Subcutaneous adipose tissue (tissue), 4 donors: ENCODE data around the gene SSBP3. TPM values are rescaled to one million over a fixed set of nuclear protein-coding genes. Genes with fewer than 3 reads are reported as not detected.

Experiments used
- total RNA-seq, 4 donors: library from RNA; depleted of rRNA; stranded (reverse); fragments of >200 nt; gene quantifications; one replicate each; pipeline ENCODE4 v1.1.0, GENCODE V29; 2016
- TF ChIP-seq, protein P1 (sequence below): fragments of 450-650 bp; IDR thresholded peaks from one replicate; pipeline ENCODE4 v1.5.1; 2016; ENCODE audit warnings: low read depth, mild to moderate bottlenecking, control low read depth, antibody characterized with exemption, moderate library complexity

SSBP3 gene
- total RNA-seq, 4 donors from 2014 or later: 19.7 to 28.1 (median 25.1) TPM

DNA sequence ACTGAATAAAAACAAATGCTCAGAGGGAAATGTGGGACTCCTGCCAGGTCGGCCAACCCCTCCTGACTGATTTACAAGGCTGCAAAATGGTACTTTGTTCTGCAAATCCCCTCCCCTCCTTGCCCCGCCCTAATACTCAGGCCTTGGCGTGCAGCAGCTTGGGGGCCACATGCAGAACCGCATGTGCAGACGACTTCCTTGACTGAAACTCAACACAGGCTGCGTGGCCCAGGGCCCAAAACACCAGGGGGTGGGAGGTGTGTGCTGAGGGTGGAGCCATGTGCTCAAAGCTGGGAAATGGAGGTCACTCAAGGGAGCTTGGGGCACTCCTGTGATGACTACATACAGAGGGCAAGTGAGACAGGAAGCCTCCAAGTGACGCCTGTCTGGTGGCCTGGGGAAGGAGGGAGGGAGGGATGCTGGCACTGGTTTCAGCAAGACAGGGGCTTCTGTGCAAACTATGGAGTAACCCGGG, 119.0 kb downstream of the SSBP3 start:
- TF ChIP-seq, protein P1, sequence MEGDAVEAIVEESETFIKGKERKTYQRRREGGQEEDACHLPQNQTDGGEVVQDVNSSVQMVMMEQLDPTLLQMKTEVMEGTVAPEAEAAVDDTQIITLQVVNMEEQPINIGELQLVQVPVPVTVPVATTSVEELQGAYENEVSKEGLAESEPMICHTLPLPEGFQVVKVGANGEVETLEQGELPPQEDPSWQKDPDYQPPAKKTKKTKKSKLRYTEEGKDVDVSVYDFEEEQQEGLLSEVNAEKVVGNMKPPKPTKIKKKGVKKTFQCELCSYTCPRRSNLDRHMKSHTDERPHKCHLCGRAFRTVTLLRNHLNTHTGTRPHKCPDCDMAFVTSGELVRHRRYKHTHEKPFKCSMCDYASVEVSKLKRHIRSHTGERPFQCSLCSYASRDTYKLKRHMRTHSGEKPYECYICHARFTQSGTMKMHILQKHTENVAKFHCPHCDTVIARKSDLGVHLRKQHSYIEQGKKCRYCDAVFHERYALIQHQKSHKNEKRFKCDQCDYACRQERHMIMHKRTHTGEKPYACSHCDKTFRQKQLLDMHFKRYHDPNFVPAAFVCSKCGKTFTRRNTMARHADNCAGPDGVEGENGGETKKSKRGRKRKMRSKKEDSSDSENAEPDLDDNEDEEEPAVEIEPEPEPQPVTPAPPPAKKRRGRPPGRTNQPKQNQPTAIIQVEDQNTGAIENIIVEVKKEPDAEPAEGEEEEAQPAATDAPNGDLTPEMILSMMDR: no peak

GRCh38 chr1:54285815-54286345, 120.3 kb downstream of the SSBP3 start:
- TF ChIP-seq, protein P1: no peak

DNA sequence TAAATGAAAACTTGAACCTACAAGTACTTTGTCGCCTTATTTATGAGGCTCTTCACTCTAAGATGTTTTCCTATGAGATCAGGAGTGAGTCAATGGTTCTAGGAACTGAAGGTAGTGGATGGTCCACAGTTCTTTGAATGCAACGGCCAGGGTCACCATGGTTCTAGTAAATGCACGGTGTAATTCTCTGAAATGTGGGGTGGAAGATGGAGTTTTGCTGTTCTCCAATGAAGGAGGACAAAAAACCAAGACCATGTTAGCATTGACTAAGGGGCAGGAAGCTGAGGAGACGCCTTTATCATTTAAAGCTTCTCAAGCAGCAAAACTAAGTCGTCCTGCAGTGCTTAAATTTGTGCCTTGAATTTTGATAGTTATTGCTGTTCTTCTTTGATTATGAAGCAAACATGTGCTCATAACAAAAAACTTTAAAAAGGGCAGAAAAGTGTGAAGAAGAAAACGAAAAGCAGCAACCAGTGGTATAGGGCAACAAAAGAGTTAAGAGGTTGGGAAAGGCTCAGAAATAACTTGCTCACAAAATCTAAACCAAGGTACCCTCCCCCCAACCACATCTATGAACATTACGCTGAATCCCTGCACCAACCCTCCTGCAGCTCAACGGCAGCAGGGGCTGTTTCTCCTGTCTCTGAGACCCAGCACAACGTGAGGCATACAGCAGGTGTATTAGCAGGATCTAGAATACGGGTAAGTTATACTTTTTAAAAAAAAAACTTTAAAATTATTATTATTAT, 121.2 kb downstream of the SSBP3 start:
- TF ChIP-seq, protein P1: no peak

GRCh38 chr1:54283635-54284385, 122.4 kb downstream of the SSBP3 start:
- TF ChIP-seq, protein P1: no peak

DNA sequence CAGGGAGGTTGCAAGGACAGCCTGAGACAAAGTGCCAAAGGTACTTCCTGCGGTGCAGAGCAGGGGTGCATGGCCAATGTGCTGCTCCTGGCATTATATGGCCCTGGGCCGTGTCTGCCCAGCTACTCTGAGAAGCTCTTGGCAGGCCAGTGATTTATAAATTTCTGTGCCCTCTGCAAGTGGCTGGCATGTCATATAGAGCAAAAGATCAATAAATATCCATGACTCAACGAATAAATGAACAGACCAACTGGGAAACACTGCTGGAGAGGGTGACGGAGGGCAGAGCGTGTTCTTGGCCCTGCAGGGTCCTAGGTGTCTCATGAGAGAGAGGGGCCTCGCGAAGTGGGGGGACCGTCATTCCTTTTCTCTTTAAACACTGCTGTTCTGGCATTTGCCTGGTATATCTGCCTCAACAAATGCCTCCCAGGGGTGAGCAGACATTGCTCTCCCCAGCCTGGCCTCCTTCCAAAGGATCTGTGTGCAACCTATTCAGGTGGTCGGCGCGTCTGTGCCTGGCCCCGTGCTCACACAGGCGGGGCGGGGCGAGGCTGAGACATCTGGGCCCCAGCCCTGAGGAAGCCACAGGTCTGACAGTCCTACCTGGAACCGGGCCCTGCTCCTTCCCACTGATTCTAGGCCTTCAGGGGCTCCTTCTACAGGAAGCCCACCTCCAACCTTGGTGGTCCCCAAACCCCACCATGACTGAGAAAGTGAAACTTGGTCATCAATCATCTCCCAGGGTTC, 123.9 kb downstream of the SSBP3 start:
- TF ChIP-seq, protein P1: no peak

DNA sequence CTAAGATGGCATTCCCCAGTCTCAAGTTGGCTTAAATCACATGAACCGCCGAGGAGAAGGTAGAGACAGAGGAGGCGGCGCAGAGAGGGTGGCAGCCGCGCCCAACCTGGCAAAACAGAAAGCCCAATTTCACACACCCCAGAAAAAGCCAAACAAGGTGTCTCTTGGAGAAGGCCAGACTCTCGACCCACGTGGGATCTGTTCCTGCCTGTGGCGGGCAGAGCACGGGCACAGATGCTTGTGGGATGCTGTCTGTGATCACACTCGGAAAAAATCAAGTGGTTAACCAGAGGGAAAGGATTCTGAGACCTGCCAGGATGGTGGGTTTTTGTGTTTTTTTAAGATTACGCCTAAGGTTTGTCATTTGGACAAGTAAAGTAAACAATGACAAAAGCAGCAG, 125.5 kb downstream of the SSBP3 start:
- TF ChIP-seq, protein P1: no peak
